NCI-H2081 treated with DMSO at 0.1 percent for 48 hours (cell line): Measurements from ENCODE around the gene PTHLH.

Experiments used
- DNase-seq: peaks from one replicate; lab custom pipeline; 2025; lab: John Stamatoyannopoulos, UW

Gene PTHLH

DNA sequence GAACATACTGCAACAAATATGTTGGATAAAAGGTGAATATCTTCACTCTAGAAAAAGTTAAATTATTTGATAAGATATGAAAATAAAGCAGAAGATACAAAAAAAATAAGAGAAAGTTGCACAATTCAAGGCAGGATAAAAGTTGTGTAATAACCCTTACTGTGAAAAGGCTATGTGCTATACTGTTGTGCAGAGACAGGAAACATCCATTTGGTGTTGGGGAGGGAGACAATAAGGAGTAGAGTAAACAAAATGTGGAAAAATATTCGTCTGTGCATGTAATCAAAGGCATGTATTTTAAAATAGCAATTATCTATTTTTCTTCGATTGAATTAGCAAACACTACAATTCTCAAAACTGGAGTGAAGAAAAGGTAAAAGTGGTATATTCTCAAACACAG, 34.8 kb downstream of the PTHLH start:
- DNase-seq: no peak

DNA sequence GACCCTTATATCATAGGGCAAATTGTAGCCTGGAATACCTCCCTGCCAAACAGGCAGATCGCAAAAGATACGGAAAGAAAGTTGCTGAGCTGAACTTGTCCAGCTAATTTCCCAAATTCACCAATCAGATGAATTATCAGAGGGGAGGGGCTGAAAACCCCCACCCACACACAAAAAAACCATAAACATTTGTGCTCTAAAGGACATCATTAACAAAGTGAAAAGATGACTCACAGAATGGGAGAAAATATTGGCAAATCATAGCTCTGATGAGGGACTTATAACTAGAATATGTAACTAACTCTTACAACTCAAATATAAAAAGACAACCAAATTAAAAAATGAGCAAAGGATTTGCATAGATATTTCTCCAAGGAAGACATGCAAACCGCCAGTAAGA, 36.3 kb downstream of the PTHLH start:
- DNase-seq: no peak

DNA sequence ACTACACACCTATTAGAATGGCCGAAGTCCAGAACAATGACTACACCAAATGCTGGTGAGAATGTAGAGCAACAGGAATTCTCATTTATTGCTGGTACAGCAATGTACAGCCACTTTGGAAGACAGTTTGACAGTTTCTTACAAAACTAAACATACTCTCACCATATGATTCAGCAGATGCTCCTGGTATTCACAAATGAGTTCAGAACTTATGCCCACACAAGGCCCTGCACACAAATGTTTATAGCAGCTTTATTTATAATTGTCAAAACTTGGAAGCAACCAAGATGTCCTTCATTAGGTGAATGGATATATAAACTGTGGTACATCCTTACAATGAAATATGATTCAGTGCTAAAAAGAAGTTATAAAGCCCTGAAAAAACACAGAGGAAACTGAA, 38.3 kb downstream of the PTHLH start:
- DNase-seq: no peak

DNA sequence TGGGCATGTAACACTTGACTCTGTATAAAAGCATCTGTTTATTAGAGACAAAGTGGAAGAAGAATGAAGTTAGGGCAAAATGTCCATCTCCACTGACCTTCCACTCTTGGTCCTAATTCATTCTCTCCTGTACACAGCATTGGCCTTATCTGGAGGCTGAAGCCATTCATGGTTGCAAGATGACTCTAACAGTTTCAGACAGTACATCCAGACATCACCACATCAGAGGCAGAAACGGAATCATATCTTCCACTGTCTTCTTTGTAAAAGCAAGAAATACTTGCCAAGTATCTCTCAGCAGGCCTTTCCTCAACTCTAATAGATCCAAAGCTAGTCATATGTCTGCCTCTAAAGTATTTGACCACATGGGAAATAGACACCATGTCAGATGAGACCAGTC, 41.1 kb downstream of the PTHLH start:
- DNase-seq: no peak

DNA sequence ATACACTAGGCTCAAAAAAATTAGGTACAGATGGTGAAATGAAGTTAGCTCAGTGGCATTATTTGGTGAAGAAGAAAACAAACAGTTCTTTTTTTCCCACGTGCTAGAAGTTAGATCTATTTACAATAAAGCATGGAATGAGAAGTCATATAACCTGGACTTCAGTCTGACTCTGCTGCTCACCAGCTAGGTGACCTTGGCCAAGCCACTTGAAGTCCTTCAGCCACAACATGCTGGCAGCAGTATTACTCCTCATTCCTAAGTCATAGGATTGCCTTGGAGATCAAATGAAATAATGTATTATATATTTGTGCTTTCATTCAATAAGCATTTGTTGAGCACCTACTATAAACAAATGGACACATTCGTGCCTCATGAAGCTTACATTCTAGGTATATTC, 45.2 kb downstream of the PTHLH start:
- DNase-seq: no peak

DNA sequence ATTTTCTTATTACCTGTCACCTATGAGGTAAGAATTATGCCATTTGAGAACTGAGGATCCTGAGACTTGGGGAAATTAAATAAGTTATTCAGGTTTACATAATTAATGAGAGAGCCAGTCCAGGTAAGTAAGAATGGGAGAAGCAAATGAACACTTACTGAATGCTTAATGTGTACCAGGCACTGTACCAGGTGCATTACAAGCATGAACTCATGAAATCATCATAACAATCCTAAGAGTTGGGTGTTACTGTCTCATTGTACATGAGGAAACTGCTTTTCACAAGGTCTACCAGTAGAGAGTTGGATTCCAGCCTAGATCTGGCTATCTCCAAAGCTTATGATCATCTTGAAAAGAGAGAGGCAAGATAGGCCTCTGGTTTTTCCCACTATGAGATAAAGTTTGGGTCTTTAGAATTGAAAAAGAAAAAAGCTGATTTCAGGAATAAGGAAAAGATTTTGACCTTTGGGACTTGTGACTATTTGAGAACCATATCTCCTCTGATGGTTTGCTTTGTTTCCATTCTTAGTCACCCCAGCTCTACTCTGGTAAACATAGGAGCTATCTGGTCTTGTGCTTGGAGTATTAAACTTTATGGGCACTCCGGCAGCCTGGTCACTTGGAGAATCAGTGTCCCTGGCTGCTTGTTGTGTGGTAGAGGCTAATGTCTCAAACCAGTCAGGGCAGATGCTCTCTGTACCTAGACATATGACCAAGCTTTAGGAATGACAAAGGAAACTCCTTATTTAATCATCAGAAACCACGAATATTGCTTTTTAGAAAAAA, 48.0 kb downstream of the PTHLH start:
- DNase-seq: no peak

DNA sequence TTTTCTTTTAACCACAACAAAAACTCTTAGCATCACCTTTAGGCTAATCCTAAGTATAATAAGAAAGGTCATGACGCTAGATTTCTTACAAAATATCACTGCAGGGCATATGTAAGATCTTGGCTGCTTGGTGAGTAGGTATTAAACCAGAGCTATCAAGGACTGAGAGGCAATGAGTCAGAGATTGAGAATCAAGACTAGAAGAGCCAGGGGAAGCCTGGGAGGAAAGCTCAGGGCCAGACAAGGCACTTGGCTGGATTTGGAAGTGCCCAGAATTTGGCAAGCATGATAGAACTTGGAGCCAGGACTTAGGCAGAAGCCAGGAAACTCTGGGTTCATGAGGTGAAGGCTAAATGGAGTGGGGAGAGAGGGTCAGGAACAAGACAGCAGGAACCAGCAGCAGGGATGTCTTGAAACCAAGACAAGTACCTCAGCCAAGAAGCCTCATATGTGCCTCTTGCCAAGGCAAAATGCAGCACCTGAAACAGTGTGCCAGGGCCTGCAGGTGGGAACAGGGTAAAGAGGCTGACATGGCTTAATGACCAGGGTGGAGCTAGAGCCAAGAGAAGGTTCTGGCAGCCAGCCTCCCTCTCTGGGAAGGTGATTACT, 49.9 kb downstream of the PTHLH start:
- no peak for DNase-seq

DNA sequence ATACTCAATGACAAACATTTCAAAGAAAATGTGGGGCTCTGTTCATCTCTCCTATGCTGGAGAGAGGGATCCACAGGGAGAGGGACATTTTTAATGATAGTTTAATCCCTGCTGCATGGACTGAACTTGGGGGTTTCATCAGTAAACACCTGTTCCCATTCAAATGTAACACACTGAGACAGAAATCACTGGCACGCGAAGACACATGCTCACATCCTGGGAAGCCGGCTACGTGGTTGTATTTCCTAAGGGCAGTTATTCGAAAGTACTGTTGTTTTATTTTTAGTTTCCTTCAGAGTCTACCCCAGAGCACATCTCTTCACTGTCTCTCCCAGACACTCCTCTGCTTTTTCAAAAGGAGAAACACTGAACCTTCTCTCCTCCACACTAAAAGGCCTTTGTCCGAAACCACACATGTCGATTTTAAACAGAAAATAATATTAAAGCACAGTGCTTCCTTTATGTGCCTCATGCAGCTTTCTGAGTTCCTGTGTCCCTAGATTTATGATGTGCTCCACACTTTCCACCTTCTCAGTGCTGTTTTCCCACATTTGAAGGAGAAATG, 52.8 kb downstream of the PTHLH start:
- DNase-seq: no peak

DNA sequence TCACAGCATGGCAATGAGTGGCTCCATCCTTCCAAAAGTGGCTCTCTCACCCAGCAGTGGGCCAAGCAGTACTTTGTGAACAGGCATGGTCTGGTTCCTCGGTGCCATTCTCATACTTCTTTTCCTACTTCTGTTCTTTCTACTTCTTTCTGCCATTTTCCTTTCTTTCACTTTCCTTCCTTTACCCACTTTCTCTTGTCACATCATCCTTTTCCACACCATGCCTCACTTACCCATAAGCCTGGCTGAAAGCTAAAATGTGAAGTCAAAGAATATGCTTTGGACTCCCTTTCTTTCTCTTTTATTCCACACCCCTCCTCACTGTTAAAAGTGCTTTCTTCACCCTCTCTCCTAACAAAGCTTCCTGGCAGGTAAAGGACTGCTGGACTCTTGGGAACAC, 57.0 kb downstream of the PTHLH start:
- DNase-seq: no peak

DNA sequence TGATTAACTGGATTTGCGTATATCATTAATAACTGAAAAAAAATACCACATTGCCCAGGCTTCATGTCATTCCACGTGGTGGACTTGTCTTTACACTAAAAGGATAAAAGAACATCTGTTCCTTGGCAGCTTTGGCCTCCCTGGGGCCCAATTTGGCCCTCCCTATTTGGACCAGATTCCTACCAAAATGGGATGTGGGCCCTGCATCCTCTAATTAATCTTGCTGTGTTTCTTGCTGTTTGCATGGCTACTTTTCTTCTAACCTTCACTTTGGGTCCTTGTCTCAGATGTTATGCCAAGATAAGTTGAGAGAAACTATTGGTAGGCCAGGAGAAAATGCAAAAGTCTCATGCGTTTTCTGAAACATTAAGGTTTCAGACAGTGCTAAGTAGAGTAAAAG, 57.5 kb downstream of the PTHLH start:
- no peak for DNase-seq

DNA sequence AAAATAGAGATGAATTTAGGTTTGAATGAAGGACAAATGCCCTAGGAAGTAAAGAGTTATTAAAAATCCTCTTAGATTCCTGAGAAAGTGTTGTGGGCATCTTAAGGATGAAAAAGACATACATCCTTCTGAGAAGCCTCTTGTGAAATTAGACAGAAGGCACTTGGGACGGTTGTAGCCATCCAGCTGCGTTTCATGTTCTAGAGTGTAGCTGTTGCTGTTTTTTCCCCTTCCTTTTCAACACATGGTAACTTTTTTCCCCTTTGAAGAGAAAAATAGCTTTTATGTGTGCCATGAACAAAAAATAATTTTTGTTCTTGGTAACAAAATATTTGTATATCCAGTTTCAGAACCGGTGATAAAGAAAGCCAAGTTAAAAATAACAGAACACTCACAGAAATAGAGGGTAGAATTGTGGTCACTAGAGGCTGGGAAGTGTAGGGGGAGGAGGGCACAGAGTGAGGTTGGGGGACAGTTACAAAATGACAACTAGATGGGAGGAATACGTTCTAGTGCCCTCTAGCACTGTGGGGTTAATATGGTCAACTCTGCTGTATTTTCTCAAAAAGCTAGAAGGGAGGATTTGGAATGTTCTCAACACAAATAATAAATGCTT, 58.4 kb downstream of the PTHLH start:
- DNase-seq: no peak

DNA sequence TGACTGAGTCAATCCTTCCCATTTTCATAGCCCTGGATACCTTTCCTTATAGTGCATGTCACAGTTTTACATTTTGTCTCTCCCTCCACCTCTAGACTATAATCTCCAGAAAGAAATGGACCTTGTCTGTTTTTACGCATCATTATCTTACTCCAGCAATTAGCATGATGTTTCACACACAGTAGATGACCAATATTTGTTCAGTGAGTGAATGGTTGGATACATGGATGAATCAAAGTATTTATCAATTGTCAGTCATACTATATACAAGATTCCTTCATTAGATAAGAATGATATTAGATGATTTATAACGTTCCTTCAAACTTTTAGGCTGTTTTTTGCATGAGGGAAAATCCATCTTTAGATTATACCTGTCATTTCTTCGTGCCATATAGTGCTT, 61.1 kb downstream of the PTHLH start:
- no peak for DNase-seq
